Activated CD8-positive, alpha-beta memory T cell treated with anti-CD3 and anti-CD28 coated beads, Interleukin-2, amount 50 U/mL, for 48 hours (primary cell): ENCODE results near the gene DLG2.
A peak's percentile ranks its signal among the peaks of the same experiment; 100 is the strongest.
"Not testable (repeated sequence)": the region's sequence is repeated elsewhere in the genome, so short reads cannot be mapped to it uniquely, and the experiment has no call there.

Source experiments
- DNase-seq: peaks from one replicate; pipeline ENCODE4 v3.0.0-alpha.2; 2020

DLG2 gene

DNA sequence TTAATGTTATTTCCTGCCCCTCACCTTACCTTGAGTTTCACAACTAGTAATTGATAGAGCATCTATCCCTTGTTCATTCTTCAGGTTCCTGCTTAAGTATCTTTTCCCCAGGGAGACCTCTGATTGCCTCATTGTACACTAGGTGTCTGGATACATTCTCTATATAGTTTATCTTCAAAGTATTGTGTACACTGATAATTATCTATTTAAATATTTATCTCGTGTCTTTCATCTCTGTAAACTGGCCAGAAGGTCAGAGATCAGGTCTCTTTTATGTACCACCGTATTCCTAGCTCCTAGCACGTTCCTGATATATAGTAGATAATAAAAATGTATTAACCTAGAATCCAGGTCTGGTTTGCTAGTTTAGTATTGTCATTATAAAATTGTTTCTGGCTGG lies 7.6 kb upstream of the DLG2 start:
- DNase-seq, result no peak

DNA sequence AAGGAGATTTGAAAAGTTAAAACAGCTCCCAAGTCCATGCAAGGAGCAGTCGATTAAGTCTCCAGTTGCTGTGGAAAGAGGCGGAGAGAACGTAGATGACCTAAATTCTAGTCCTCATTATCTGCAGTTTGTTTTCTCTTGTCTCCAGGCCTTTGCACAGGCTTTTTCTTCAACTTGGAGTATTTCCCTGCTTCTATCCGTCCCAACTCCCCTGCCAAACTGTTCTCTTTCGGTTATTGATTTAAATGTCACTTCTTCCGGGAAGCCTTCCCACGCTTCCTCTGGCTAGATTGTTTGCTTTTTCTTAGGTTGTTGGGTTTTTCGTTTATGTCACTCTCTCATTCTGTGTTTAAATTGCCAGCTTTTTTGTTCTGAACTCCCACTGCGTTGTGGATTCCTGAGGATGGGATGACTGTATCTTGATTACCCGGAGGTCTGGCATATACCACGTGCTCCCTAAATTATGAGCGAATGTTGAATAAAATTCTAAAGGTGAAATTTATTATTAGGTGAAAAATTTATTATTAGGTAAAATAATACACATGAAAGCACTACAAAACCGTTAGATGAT lies 1.7 kb upstream of the DLG2 start:
- DNase-seq, result no peak

DNA sequence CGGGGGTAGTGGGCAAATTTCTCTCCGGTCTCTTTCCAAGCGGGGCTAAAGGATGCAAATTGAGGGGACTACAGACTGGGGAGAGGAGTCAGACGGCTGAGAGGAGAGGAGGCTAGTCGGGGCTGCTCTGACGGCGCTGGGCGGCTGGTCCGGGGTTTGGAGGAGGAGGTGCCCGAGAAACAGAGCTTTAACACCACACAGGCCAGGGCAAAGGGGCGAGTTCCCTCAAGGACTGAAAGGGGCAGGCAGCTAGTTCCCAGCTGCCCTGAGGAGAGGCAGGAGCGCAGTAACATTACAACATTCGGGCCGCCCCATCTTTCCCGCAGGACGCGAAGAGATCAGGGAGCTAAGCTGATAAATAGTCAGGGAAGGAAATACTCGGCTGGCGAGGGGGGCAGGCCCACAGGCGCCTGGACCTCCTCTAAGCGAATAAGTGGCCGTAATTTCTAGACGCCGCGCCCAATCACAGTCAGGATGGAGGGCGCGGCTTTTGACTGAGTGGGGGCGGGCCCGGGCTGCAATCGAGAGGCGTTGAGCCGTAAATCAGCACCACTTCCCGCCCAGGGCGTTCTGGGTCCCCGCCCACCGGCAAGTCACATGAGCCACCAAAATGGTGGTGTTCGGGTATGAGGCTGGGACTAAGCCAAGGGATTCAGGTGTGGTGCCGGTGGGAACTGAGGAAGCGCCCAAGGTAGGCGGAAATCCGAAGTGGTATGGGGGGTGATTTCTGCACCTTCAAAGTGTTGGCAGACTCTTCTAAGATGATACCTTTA lies 1.0 kb upstream of the DLG2 start, which contains the start of gene TMEM126B:
Gene TMEM126B, plus strand, starts transcription at position 596 of the 773 bp plus-strand sequence. Its CDS starts 15 bp downstream, at position 611.
- DNase-seq, result peak; percentile 95

- DNase-seq, result no peak
Measured at GRCh38 chr11:85626496-85626895, 648 bp downstream of the DLG2 start.

DNA sequence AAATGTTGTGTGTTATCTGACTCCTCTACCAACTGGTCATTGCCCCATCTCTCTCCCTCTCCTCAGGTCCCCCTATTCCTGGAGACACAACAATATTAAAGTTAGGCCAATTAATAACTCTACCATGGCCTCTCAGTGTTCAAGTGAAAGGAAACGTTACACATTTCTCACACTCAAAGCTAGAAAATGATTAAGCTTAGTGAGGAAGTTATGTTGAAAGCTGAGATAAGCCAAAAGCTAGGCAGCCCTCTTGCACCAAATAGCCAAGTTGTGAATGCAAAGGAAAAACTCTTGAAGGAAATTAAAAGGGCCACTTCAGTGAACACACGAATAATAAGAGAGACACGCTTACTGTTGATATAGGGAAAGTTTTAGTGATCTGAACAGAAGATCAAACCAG lies 6.9 kb downstream of the DLG2 start:
- no peak for DNase-seq

DNA sequence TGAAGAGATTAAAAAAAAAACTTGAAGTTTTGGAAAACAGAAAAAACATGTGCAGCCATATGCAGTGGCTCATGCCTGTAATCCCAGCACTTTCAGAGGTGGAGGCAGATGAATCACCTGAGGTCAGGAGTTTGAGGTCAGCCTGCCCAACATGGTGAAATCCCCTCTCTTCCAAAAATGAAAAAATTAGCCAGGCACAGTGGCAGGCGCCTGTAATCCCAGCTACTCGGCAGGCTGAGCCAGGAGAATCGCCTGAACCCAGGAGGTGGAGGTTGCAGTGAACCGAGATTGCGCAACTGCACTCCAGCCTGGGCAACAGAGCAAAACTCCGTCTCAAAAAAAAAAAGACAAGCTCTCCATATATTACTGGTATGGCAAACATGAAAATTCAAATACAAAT lies 7.6 kb downstream of the DLG2 start:
- DNase-seq, result no peak

- not testable (repeated sequence) for DNase-seq
Measured at GRCh38 chr11:85611643-85612042, 15.5 kb downstream of the DLG2 start.

DNA sequence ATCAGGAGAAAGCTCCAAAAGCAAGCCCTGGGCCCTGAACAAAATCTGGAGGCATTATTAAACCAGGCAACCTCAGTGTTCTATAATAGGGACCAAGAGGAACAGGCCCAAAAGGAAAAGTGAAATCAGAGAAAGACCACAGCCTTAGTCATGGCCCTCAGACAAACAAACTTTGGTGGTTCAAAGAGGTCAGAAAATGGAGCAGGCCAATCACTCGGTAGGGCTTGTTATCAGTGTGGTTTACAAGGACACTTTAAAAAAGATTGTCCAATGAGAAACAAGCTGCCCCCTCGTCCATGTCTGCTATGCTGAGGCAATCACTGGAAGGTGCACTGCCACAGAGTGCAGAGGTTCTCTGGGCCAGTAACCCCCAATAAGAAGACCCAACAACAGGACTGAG lies 17.9 kb downstream of the DLG2 start:
- DNase-seq, result not testable (repeated sequence)

GRCh38 chr11:85608621-85609020 lies 18.5 kb downstream of the DLG2 start:
- not testable (repeated sequence) for DNase-seq

DNA sequence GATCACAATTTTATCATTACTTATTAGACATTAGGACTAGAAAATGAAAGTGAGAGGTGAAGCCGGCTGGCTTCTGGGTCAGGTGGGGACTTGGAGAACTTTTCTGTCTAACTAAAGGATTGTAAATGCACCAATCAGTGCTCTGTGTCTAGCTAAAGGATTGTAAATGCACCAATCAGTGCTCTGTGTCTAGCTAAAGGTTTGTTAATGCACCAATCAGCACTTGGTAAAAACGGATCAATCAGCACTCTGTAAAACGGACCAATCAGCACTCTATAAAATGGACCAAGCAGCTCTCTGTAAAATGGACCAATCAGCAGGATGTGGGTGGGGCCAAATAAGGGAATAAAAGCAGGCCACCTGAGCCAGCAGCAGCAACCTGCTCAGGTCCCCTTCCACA lies 20.9 kb downstream of the DLG2 start:
- DNase-seq, result not testable (repeated sequence)

DNA sequence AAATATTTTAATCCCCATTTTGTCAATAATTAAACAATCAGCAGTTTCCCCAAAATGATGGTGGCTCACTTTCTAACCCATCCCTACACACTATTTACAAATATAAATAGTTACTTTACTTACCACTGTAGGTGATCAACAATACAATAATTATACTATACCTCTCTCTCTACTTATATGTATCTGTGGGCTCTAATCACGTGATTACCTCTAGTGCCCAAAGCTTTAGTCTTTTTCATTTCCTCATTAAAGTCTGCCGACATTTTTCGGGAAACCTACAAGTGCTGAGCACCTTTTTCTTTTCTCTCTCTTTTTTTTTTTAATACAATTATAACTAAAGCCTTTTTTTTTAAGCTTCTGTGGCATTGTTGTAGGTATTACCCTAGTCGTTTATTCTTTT lies 23.9 kb downstream of the DLG2 start:
- DNase-seq, result no peak

- no peak for DNase-seq
Measured at GRCh38 chr11:85602526-85603213, 24.5 kb downstream of the DLG2 start.

DNA sequence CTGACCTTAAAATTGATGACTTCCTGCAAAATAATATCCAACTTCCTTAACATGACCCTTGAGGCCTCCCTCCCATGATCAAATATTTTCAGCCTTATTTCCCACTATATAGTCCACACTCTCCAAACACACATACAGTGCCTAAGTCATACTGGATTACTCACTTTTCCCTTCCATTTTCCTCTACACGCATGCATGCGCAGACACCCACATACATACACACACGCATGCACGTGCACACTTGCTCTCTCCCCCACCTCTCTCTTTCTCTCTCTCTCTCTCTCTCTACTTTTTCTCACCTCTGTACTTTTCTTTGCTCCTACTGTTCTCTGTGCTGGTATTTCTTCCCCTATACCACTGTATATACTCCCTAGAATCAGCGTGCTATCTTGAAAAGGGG lies 28.1 kb downstream of the DLG2 start:
- no peak for DNase-seq

DNA sequence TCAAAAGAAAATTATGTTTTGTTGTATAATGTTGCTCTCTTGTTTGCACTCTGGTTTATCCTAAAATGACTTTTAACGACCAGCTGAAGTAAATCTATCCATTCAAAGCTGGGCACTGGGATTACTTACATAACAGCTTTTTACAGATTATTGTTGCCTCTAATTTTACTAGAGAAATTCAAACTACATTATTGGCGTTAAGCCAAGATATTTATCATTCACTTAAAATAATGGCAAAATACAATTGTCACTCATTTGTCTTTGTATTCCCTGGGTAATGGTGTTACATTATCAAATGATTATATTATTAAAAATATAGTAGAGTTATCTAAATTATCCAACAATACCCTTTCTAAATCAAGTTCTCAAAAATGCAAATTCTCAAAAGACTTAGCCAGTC lies 30.3 kb downstream of the DLG2 start:
- no peak for DNase-seq

DNA sequence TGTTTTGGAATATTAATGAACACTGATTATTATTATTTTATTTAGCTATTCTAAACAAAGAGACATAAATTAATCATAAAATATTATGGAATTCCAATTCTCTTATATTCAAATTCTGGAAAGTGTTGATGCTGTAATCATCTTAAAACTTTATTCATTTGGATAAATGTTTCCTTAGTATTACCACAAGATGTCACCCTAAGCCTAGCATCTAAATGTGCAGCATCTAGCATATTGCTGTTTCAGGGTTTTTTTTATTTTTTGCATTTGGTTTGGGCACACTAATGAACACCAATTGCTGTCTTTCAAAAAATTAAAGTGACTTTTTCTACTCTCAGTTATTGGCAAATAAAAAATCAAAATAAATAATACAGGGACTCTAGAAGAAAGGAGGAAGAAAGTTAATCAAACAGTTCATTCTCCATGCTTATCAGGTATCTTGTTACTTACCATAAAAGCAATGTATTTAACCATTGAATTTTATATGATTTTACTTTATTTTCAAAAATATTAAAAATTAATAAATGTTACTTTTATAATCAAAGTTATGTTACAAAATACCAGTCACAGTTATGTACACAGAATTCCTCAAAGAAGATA lies 31.8 kb downstream of the DLG2 start:
- DNase-seq, result no peak

DNA sequence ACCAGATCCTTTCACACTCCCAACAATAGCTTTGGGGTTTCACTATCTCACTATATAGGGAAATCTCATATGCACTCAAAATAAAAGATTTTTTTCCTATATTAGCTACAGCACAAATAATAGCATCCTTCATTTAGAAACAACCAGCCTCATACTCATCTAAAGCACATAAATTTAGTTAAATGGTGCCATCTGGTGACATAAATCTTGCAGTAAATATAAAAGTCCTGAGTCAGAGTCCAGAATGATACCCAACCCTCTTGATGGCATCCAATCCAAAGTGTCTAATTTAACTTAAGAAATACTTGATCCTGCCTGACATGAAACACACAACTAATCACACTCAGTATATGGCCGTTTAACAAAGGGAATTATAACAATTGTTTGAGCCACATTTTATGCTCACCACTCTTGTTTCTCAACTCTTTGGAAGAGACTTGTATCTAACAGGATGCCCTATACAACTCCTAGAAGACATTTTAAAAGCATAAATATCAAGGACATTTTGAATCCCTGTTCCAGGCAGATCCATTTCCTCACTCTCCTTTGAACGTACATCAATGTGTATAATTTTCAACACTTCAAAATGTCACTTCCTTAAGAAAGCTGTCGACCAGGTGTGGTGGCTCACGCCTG lies 36.2 kb downstream of the DLG2 start:
- no peak for DNase-seq

DNA sequence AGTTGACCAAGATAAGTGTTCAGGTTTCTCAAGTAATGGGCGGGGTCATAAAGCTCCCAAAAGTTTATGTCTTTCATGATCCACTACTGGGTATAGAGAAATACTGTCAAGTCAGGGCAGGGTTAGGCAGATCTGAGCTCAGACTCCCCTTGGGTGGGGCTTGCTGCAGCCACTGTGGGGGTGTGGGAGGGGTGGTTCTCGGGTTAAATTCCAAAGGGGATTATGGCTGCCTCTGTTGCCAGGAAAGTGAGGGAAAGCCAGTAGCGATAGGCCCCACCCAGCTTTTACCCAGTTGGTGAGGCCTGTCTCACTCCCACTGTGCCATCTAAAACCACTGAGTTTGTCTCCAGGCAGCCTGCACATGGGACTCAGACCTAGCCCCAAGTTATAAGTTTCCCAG lies 37.8 kb downstream of the DLG2 start:
- DNase-seq, result no peak

DNA sequence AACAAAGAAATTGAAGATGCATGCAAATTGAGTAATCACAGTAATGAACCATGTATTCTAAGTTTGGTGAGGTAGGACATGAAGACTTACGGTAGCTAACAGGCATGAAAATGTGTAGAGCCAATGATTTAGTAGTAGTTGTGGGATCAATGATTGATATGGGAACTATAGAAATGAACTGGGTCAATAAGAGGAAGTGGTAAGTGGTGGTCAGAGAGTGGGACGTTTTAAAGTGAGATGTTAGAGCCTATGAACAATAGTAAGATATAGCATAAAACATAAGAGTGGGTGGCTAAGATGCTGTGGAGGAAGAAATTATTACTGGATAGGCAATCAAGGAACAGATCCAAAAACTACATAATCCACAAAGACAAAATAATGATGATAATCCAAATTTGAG lies 45.0 kb downstream of the DLG2 start:
- DNase-seq, result no peak

GRCh38 chr11:85575388-85575787 lies 51.8 kb downstream of the DLG2 start:
- DNase-seq, result no peak

- DNase-seq, result no peak
Measured at GRCh38 chr11:85572056-85572455, 55.1 kb downstream of the DLG2 start.

GRCh38 chr11:85569525-85569924 lies 57.6 kb downstream of the DLG2 start:
- no peak for DNase-seq

- no peak for DNase-seq
Measured at GRCh38 chr11:85558411-85558810, 68.7 kb downstream of the DLG2 start.

- DNase-seq, result no peak
Measured at GRCh38 chr11:85551881-85552280, 75.3 kb downstream of the DLG2 start.
